ENCODE results near the gene APC.
A peak's percentile ranks its signal among the peaks of the same experiment; 100 is the strongest.

Gene APC

GRCh38 chr5:112691758-112692157 is 45.9 kb upstream of the APC start:
- TF ChIP-seq CTCF (IDR thresholded peaks at IDR 0.05; ENCODE audit: poor library complexity, severe bottlenecking): peak; percentile 29
- Histone ChIP-seq H3K27me3 (ENCODE audit: insufficient read depth, poor library complexity, severe bottlenecking) (peaks cover 2% of the 10 kb centered on the region), H3K9me3 (ENCODE audit: severe bottlenecking) (no peaks in the 10 kb centered on the region), H3K4me3 (ENCODE audit: severe bottlenecking) (no peak overlapping the region), H3K4me1 (ENCODE audit: insufficient read depth, poor library complexity, severe bottlenecking) (no peaks in the 10 kb centered on the region), H3K27ac (ENCODE audit: poor library complexity, severe bottlenecking) (no peak overlapping the region), H3K36me3 (ENCODE audit: low read depth) (no peaks in the 10 kb centered on the region)
- DNase-seq (ENCODE audit: low spot score): no peak
- no peak; the same call in 2 of the 3 replicates for ATAC-seq (ENCODE audit: low read depth)

- H3K4me1 ChIP-seq (ENCODE audit: insufficient read depth, poor library complexity, severe bottlenecking): no peaks in the 10 kb centered on the region
Measured at GRCh38 chr5:112692472-112692871, 45.2 kb upstream of the APC start.

GRCh38 chr5:112693301-112693700 is 44.4 kb upstream of the APC start:
- H3K27ac ChIP-seq (ENCODE audit: poor library complexity, severe bottlenecking): no peak overlapping the region
- H3K4me3 ChIP-seq (ENCODE audit: severe bottlenecking): no peak overlapping the region
- no peaks in the 10 kb centered on the region for H3K36me3 ChIP-seq (ENCODE audit: low read depth)
- no peaks in the 10 kb centered on the region for H3K9me3 ChIP-seq (ENCODE audit: severe bottlenecking)
- H3K27me3 ChIP-seq (ENCODE audit: insufficient read depth, poor library complexity, severe bottlenecking): no peaks in the 10 kb centered on the region
- no peak for TF ChIP-seq CTCF (IDR thresholded peaks at IDR 0.05; ENCODE audit: poor library complexity, severe bottlenecking)
- ATAC-seq (ENCODE audit: low read depth): no peak
- no peaks in the 10 kb centered on the region for H3K4me1 ChIP-seq (ENCODE audit: insufficient read depth, poor library complexity, severe bottlenecking)
- DNase-seq (ENCODE audit: low spot score): no peak

More at GRCh38 chr5:112692472-112692871, 45.2 kb upstream of the APC start:
- H3K36me3 ChIP-seq (ENCODE audit: low read depth): no peaks in the 10 kb centered on the region
- H3K27ac ChIP-seq (ENCODE audit: poor library complexity, severe bottlenecking): no peak overlapping the region
- ATAC-seq (ENCODE audit: low read depth) (no peak), DNase-seq (ENCODE audit: low spot score) (no peak)
- no peak overlapping the region for H3K4me3 ChIP-seq (ENCODE audit: severe bottlenecking)
- no peaks in the 10 kb centered on the region for H3K27me3 ChIP-seq (ENCODE audit: insufficient read depth, poor library complexity, severe bottlenecking)
- no peak for TF ChIP-seq CTCF (IDR thresholded peaks at IDR 0.05; ENCODE audit: poor library complexity, severe bottlenecking)
- no peaks in the 10 kb centered on the region for H3K9me3 ChIP-seq (ENCODE audit: severe bottlenecking)

GRCh38 chr5:112694853-112695709 is 42.6 kb upstream of the APC start:
- no peak for DNase-seq (ENCODE audit: low spot score)
- no peak overlapping the region for H3K27ac ChIP-seq (ENCODE audit: poor library complexity, severe bottlenecking)
- no peak for TF ChIP-seq CTCF (IDR thresholded peaks at IDR 0.05; ENCODE audit: poor library complexity, severe bottlenecking)

GRCh38 chr5:112696786-112697185 is 40.9 kb upstream of the APC start:
- TF ChIP-seq CTCF (IDR thresholded peaks at IDR 0.05; ENCODE audit: poor library complexity, severe bottlenecking): no peak
- no peaks in the 10 kb centered on the region for H3K9me3 ChIP-seq (ENCODE audit: severe bottlenecking)
- ATAC-seq (ENCODE audit: low read depth): no peak
- DNase-seq (ENCODE audit: low spot score): no peak
- H3K4me3 ChIP-seq (ENCODE audit: severe bottlenecking): no peak overlapping the region
- H3K27me3 ChIP-seq (ENCODE audit: insufficient read depth, poor library complexity, severe bottlenecking): no peaks in the 10 kb centered on the region
- no peaks in the 10 kb centered on the region for H3K36me3 ChIP-seq (ENCODE audit: low read depth)
- H3K27ac ChIP-seq (ENCODE audit: poor library complexity, severe bottlenecking): no peak overlapping the region
- H3K4me1 ChIP-seq (ENCODE audit: insufficient read depth, poor library complexity, severe bottlenecking): no peaks in the 10 kb centered on the region

More at GRCh38 chr5:112694853-112695709, 42.6 kb upstream of the APC start:
- Histone ChIP-seq H3K36me3 (ENCODE audit: low read depth) (no peaks in the 10 kb centered on the region), H3K4me1 (ENCODE audit: insufficient read depth, poor library complexity, severe bottlenecking) (no peaks in the 10 kb centered on the region), H3K9me3 (ENCODE audit: severe bottlenecking) (no peaks in the 10 kb centered on the region), H3K27me3 (ENCODE audit: insufficient read depth, poor library complexity, severe bottlenecking) (no peaks in the 10 kb centered on the region), H3K4me3 (ENCODE audit: severe bottlenecking) (no peak overlapping the region)
- ATAC-seq (ENCODE audit: low read depth): peak; percentile 71
